SU-DHL-6 (cell line): ENCODE measurements around the gene RGL1.

Experiments used
- CTCF ChIP-seq: fragments of 200-600 bp; sonication (generic); IDR thresholded peaks from one replicate; pipeline ENCODE4 v1.5.1; 2017; ENCODE audit warnings: antibody characterized with exemption, mild to moderate bottlenecking, low read length, moderate library complexity; ENCODE audit not compliant: insufficient read depth, poor library complexity, severe bottlenecking
- EZH2phosphoT487 ChIP-seq: fragments of 200-600 bp; sonication (generic), shearing (Covaris generic); conservative IDR thresholded peaks from 2 replicates; pipeline ENCODE4 v1.6.1; 2018; ENCODE audit warnings: mild to moderate bottlenecking, antibody characterized with exemption, low read length, moderate library complexity, mixed read lengths

- TF ChIP-seq CTCF: no peak
- no peak for TF ChIP-seq EZH2phosphoT487
These were observed 83.2 kb downstream of the RGL1 start for GRCh38 chr1:183887826-183888819.
